Aorta (tissue), 5 donors: ENCODE results near the gene ITGA11. TPM values are rescaled to one million over a fixed set of nuclear protein-coding genes. Genes with fewer than 3 reads are reported as not detected.

Experiments used
- ATAC-seq: fragments of 200-7000 bp; cut with Tn5 transposase; one replicate; pipeline ENCODE4 v1.9.1; 2022; ENCODE audit warnings: moderate library complexity; ENCODE audit not compliant: low FRiP score
- DNase-seq, 2 donors: peaks; one replicate each; pipeline ENCODE4 v3.0.0-alpha.2; 2020
- H3K27ac ChIP-seq, 2 donors: one replicate each; pipeline ENCODE4 v1.5.1; 2013; ENCODE audit warnings: low read length in 2 of 2, mild to moderate bottlenecking in 2 of 2, moderate library complexity in 2 of 2, control low read depth in 1 of 2, inconsistent platforms in 1 of 2, low read depth in 1 of 2
- H3K27me3 ChIP-seq, 2 donors: one replicate each; pipeline ENCODE4 v1.6.1; 2013; ENCODE audit warnings: control low read depth in 1 of 2, low read length in 1 of 2, mild to moderate bottlenecking in 1 of 2, moderate library complexity in 1 of 2; ENCODE audit not compliant: insufficient read depth in 2 of 2, control insufficient read depth in 1 of 2
- H3K36me3 ChIP-seq, 2 donors: one replicate each; pipeline ENCODE4 v1.6.1; 2013; ENCODE audit warnings: control low read depth in 1 of 2, low read length in 1 of 2, mild to moderate bottlenecking in 1 of 2; ENCODE audit not compliant: insufficient read depth in 2 of 2, control insufficient read depth in 1 of 2
- H3K4me1 ChIP-seq, 2 donors: one replicate each; pipeline ENCODE4 v1.6.1; 2013; ENCODE audit warnings: low read length in 2 of 2, control low read depth in 1 of 2, mild to moderate bottlenecking in 1 of 2, moderate library complexity in 1 of 2; ENCODE audit not compliant: insufficient read depth in 2 of 2, control insufficient read depth in 1 of 2
- H3K4me3 ChIP-seq, 2 donors: one replicate each; pipeline ENCODE4 v1.5.1; 2013; ENCODE audit warnings: low read length in 2 of 2, control low read depth in 1 of 2, mild to moderate bottlenecking in 1 of 2
- H3K9me3 ChIP-seq: one replicate; pipeline ENCODE4 v1.6.1; 2013; ENCODE audit warnings: mild to moderate bottlenecking, low read length; ENCODE audit not compliant: control insufficient read depth
- WGBS, 2 donors: extraction: QIAGEN DNeasy Blood & Tissue Kit; methylation state at CpG; one replicate each; pipeline ENCODE4 v1.1.7; 2013; 5-methylcytosine and 5-hydroxymethylcytosine counted together
- intact Hi-C, 2 donors: fragments of 100-400 bp; cut with DNase I; formaldehyde crosslinking; loops; one replicate each; pipeline versions ENCODE4 v1.14.2 to v1.15.0; 2022
- polyA plus RNA-seq, 2 donors: library from polyadenylated mRNA; stranded (reverse); fragments of 200-250 nt; gene quantifications; one replicate each; pipeline ENCODE4 v1.2.3, GENCODE V29; 2013
- total RNA-seq, 2 donors: library from RNA; stranded (reverse); fragmentation: NEBNext Ultra II Directional; extraction: Animal tissue kit (Norgen Biotek cat#: 25700); gene quantifications; one replicate each; pipeline ENCODE4 v1.2.1, GENCODE V29; 2021
- donor health status: healthy with polysubstance abuse.
- donor health status: Bipolar disorder and iron deficiency.
- donor health status: DM: no; HTN: no; CAD: no.
- donor health status: DM: no; HTN: no; CAD: no.
- donor health status: DM: yes; HTN: yes; CAD: no.

Gene ITGA11
- total and polyA plus RNA-seq, 4 donors: 21.4 to 154 (median 107) TPM

DNA sequence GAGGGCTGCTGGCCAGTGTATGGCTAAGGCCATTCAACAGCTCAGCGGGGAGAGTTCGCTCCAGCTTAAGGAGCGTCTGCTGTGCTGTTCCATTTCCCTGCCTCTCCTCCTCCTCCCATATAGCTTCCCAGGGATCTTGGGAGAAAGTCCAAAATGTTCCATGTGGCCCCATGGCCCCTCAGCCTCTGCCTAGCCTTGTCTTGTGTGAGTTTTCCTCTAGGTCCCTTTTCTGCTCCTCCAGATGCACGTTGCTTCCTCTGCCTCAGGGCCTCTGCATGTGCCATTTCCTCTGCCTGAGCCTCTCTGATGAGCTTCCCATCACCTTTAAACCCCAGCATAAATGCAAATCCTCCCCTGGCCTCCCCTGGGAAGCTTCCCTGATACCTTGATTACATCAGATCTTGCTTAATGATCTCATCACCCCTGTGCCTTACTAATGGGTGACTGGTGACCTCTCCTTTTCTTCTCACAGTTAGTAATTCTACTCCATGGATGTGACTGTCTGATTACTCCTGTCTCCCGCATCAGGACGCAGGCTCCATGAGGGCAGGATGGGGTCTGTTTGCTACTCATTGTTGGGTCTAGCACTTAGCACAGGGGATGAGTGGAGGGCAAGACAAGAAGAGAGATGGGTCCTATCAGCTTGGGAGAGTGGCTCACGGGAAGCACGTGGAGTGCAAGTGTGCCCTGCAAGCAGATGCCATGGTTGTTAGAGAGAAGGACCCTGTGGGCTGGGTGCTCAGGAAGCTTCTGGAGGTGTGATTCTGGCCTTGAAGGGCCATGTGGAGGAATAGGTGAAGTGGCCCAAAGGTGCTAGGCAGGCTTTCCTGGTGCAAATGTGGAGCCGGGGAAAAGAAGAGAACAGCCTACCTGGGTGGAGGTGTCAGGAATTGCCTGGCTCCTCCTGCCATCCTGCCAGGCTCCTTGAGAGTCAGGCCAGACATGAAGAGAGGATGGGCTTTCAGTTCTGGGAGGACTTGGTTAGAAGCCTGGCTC lies 23.8 kb downstream of the ITGA11 start:
- peaks cover 0 to 2% of the 10 kb centered on the region in 2 donors for H3K36me3 ChIP-seq
- no peaks in the 10 kb centered on the region for H3K9me3 ChIP-seq
- no peak for DNase-seq
- no peak for ATAC-seq
- peak overlapping the region in 1 of 2 donors; percentile 53 for H3K27ac ChIP-seq
- intact Hi-C loops: no loop called here
- H3K27me3 ChIP-seq: no peaks in the 10 kb centered on the region
- 95 to 97% methylated on average over 9 of the region's 9 CpGs for WGBS, 2 donors
- H3K4me1 ChIP-seq: peaks cover 0 to 4% of the 10 kb centered on the region in 2 donors
- no peak overlapping the region for H3K4me3 ChIP-seq

DNA sequence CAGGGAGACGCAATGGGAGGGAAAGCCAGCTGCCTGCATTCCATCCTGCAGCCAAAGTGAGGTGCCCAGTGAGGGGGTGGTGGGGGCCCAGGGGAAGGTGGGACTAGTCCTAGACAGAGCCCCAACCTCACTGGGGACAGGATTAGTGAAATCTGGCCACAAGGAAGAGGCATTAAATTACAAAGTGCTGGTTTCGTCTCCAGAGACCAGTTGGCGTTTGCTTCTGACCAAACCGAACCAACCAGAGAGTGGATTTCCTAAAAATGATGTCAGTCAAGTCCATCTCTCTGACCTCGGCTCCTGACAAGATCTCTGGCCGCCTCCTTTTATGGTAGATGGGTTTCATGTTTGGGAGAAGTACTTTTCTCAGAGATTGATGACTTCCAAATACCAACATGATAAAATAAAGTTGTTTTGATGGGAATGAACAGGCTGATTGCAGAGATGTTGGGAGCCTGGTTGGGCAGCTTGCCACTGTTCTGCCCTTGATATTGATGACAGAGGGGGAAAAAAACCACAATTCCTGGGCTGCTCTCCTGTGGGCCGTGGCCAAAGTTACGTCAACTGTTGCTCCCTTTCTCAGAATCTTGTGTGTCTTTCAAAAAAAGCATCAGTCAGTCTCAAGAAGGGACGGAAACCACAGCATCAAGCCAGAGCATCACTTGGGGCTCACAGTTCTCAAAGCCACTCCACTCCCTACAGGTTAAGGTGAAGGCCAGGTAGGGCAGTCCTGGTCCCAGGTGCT lies 24.6 kb downstream of the ITGA11 start:
- peaks cover 0 to 2% of the 10 kb centered on the region in 2 donors for H3K36me3 ChIP-seq
- H3K4me3 ChIP-seq: no peak overlapping the region
- no peaks in the 10 kb centered on the region for H3K9me3 ChIP-seq
- H3K27me3 ChIP-seq: no peaks in the 10 kb centered on the region
- H3K4me1 ChIP-seq: peaks cover 0 to 4% of the 10 kb centered on the region in 2 donors
- intact Hi-C loops: no loop called here
- WGBS, 2 donors: 34 to 51% methylated on average over 9 of the region's 9 CpGs
- DNase-seq: no peak
- peak; percentile 14 for ATAC-seq
- peak overlapping the region in 1 of 2 donors; percentile 53 for H3K27ac ChIP-seq

DNA sequence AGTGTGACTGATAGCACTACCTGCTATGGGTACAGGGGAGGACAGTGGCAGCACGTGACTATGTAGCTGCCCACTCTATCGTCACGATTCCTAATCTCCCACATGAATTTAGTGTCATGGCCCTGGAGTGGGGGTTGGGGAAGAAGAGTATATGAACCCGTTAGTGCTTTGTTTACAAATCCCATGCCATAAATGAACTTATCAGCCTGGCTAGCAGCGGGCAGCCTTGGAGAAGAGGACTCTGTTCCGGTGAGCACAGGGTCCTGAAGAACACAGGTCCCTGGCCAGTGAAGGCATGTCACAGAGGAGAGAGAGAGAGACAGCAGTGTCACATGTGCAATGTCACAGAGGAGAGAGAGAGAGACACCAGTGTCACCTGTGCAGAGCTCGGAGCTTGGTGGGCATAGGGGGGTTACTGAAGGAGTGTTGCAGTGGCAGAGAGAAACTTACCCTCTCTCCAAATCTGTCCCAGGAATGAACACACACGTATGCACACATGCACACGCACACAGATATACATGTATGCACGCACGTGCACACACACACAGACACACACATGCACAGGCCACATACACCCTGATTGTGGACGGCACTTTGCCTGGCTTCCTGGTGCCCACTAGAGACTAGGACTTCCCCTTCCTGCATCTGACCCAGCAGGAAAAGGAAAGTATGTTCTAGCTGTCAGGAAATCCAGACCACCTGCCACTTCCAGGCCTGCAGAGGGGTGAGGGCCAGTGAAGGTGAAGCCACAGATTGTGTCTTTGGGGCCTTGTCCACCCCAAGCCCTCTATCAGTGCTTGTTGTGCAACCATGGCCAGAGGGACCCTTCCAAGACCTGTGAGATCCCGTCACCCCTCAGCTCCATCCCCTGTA lies 26.3 kb downstream of the ITGA11 start:
- Histone ChIP-seq H3K27me3 (no peaks in the 10 kb centered on the region), H3K36me3 (peaks cover 0 to 2% of the 10 kb centered on the region in 2 donors), H3K4me1 (peaks cover 0 to 4% of the 10 kb centered on the region in 2 donors), H3K9me3 (no peaks in the 10 kb centered on the region), H3K27ac (peak overlapping the region in 1 of 2 donors; percentile 15), H3K4me3 (no peak overlapping the region)
- no peak for DNase-seq
- ATAC-seq: no peak
- 75 to 85% methylated on average over 13 of the region's 13 CpGs for WGBS, 2 donors
- intact Hi-C loops: no loop called here

DNA sequence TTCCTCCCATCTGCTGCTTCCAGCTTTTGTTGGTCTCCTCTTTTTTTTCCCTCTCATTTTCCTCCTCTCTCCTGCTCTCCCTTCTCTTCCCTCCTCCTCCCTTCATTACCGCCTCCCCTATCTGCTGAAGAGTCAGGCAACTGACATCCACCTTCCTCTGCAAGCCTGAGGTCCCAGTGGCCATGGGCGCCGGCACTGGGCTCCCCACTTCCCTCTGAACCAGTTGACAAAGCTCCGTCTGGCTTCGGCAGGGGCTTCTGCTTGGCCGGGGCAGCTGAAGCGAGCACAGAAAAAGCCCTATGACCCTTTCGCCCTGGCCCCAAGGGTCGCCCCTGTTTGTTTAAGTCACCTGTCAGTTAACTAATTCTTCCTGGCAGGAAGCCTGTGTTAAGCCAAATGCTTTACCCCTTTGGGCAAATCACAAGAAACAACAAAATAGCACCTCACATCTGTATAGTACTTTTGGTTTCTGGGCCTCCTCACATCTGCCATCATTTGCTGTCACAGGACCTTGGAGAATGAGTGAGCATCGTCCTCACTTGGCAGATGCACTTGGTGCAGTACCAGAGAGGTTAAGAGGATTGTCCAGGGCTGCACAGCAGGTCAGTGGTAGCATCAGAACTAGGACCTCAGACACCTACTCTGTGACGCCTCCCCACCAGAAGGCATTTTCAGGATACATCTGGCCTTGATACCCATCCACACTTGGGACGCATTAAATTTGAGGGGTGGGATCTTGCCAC lies 27.7 kb downstream of the ITGA11 start:
- Histone ChIP-seq H3K4me1 (peaks cover 2 to 4% of the 10 kb centered on the region in 2 donors), H3K4me3 (no peak overlapping the region), H3K27me3 (no peaks in the 10 kb centered on the region), H3K27ac (peak overlapping the region in 1 of 2 donors; percentile 13), H3K36me3 (peaks cover 0 to 2% of the 10 kb centered on the region in 2 donors), H3K9me3 (no peaks in the 10 kb centered on the region)
- DNase-seq (no peak), ATAC-seq (no peak)
- 90 to 92% methylated on average over 12 of the region's 12 CpGs for WGBS, 2 donors
- intact Hi-C loops: no loop called here

DNA sequence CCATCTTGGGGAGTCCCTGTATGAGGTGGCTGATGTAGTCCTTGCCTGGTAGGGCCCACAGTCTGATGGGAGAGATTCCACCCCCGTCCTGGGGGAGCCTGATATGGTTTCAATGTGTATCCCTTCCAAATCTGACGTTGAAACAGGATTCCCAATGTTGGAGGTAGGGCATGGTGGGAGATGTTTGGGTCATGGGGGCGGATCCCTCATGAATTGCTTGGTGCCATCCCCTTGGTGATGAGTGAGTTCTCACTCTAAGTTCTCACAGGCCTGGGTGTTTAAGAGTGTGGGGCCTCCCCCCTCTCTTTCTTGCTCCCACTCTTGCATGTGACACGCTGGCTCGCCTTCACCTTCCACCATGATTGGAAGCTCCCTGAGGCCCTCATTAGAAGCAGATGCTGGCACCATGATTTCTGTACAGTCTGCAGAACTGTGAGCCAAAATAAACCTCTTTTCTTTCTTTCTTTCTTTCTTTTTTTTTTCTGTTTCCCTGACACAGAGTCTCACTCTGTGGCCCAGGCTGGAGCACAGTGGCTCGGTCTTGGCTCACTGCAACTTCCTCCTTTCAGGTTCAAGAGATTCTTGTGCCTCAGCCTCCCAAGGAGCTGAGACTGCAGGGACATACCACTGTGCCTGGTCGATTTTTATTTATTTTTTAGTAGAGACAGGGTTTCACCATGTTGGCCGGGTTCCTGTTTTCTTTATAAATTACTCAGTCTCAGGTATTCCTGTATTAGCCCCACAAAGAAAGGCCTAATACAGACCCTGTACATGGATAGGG lies 28.6 kb downstream of the ITGA11 start:
- H3K4me1 ChIP-seq: peaks cover 0 to 2% of the 10 kb centered on the region in 2 donors
- H3K27me3 ChIP-seq: no peaks in the 10 kb centered on the region
- 79 to 82% methylated on average over 8 of the region's 8 CpGs for WGBS, 2 donors
- intact Hi-C loops: no loop called here
- H3K9me3 ChIP-seq: no peaks in the 10 kb centered on the region
- no peaks in the 10 kb centered on the region for H3K36me3 ChIP-seq
- no peak overlapping the region for H3K27ac ChIP-seq
- DNase-seq (no peak), ATAC-seq (no peak)
- H3K4me3 ChIP-seq: no peak overlapping the region

DNA sequence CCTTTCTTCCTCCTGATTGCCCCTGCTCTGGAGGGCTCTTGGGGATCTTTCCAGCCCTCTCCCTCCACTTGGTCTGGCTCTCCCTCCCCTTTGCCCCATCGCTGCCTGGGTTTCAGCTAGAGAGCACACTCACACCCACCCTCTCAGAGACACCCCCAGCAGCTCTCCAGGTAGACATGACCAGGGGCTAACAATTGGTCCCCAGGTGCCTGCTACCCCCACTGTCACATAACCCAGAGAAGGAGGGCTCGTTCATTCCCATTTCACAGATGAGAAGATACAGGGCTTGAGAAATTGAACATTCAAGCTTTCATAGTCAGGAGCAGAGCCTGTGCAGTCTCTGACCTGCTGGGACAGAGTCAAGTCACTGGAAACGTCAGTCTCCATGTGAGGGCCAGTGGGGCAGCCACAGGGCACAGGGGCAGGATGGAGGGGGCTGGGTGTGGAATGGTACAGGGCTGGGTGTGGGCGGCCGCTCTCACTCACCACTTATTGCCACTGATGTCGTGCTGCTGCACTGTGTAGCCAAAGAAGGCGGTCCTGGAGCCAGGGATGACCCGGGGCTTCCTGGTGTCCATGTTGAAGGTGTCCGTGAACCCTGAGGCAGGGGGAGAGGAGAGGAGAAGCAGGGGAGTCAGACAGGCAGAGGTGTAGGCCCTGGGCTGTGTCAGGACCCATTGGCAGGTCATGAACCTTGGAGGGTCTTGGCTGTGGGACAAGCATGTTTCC lies 29.4 kb downstream of the ITGA11 start:
- Histone ChIP-seq H3K27ac (no peak overlapping the region), H3K27me3 (no peaks in the 10 kb centered on the region), H3K4me3 (no peak overlapping the region), H3K4me1 (peaks cover 0 to 2% of the 10 kb centered on the region in 2 donors), H3K36me3 (no peaks in the 10 kb centered on the region), H3K9me3 (no peaks in the 10 kb centered on the region)
- WGBS, 2 donors: 91 to 93% methylated on average over 9 of the region's 9 CpGs
- no peak for DNase-seq
- intact Hi-C loops: no loop called here
- peak; percentile 44 for ATAC-seq
